Body of pancreas (tissue), 4 donors: Measurements from ENCODE around the gene TTLL9. TPM values are rescaled to one million over a fixed set of nuclear protein-coding genes. Genes with fewer than 3 reads are reported as not detected.

Experiments used
- ATAC-seq: fragments of 150-250 bp; one replicate; pipeline ENCODE4 v1.9.1; 2016
- DNase-seq, 4 donors: peaks; one replicate each; pipeline ENCODE4 v3.0.0-alpha.2; 2019
- H3K27ac ChIP-seq, 4 donors: fragments of 200-600 bp; sonication (generic); 1 replicate in 3 of 4; 2 replicates in 1 of 4; pipeline versions ENCODE4 v1.5.1 to v1.6.1; 2016 to 2019; ENCODE audit warnings: mild to moderate bottlenecking in 1 of 4, mixed read lengths in 1 of 4, moderate library complexity in 1 of 4
- H3K27me3 ChIP-seq, 2 donors: fragments of 200-600 bp; sonication (generic); one replicate each; pipeline ENCODE4 v1.6.0; 2016; ENCODE audit warnings: mild to moderate bottlenecking in 1 of 2
- H3K36me3 ChIP-seq, 2 donors: fragments of 200-600 bp; sonication (generic); replicated peaks in 1 of 2; 2 replicates each; pipeline ENCODE4 v1.5.1; 2016; ENCODE audit warnings: low read depth in 2 of 2; ENCODE audit not compliant: insufficient read depth in 1 of 2
- H3K4me1 ChIP-seq: fragments of 200-600 bp; sonication (generic); one replicate; pipeline ENCODE4 v1.6.0; 2016
- H3K4me3 ChIP-seq, 2 donors: fragments of 200-600 bp; sonication (generic); 1 replicate in 1 of 2; 2 replicates in 1 of 2; pipeline ENCODE4 v1.5.1; 2016 to 2019
- H3K9me3 ChIP-seq, 3 donors: fragments of 200-600 bp; sonication (generic); 1 replicate in 2 of 3; 2 replicates in 1 of 3; pipeline ENCODE4 v1.5.1; 2016
- POLR2A ChIP-seq, 3 donors: fragments of 450-650 bp; IDR thresholded peaks; one replicate each; pipeline ENCODE4 v1.6.1; 2016; ENCODE audit warnings: antibody characterized with exemption in 3 of 3, mild to moderate bottlenecking in 2 of 3
- WGBS, 2 donors: methylation state at CpG; one replicate each; pipeline ENCODE4 v1.1.5; 2017; 5-methylcytosine and 5-hydroxymethylcytosine counted together
- intact Hi-C: fragments of 100-400 bp; cut with DNase I; formaldehyde crosslinking; loops from one replicate; pipeline ENCODE4 v1.15.1; 2023
- small RNA-seq: library from RNA; depleted of rRNA; stranded (forward); fragments of <200 nt; gene quantifications from one replicate; pipeline ENCODE3, GENCODE V24; 2016
- total RNA-seq, 2 donors: library from RNA; depleted of rRNA; stranded (reverse); fragments of >200 nt; gene quantifications; one replicate each; pipeline ENCODE4 v1.1.0, GENCODE V29; 2016
- TF ChIP-seq, protein P1 (sequence below), 7 experiments: fragments of 450-650 bp in 4 of 7; fragments of 200-600 bp in 3 of 7; sonication (generic) in 3 of 7; IDR thresholded peaks; one replicate each; pipeline ENCODE4 v1.5.1; 2016 to 2019; ENCODE audit warnings: antibody characterized with exemption in 7 of 7

Gene TTLL9
- total RNA-seq, 2 donors from 2014 or later = 0.52 to 0.99 TPM

DNA sequence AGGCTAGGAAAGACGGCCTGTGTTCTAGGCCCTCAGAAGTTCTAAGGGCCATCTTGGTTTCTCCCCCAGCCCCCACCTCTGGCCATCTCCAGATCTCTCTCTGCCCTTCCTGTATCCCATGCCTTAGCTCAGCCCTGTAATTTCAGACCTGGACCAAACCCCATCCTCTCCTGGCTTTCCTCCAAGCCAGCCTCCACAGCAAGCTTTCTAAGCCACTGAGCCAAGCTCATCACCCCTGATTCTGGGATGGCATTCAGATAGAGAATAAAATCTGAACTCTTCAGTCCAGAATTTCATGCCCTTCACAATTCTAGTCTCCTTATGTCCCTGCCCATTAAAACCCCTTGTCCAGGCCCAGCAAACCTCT is 120.9 kb downstream of the TTLL9 start:
- ATAC-seq (no peak), DNase-seq (no peak)
- Histone ChIP-seq H3K27me3 (no peaks in the 10 kb centered on the region), H3K36me3 (no peaks in the 10 kb centered on the region), H3K9me3 (no peaks in the 10 kb centered on the region), H3K4me3 (no peak overlapping the region), H3K27ac (no peak overlapping the region), H3K4me1 (no peaks in the 10 kb centered on the region)
- TF ChIP-seq, protein P1, sequence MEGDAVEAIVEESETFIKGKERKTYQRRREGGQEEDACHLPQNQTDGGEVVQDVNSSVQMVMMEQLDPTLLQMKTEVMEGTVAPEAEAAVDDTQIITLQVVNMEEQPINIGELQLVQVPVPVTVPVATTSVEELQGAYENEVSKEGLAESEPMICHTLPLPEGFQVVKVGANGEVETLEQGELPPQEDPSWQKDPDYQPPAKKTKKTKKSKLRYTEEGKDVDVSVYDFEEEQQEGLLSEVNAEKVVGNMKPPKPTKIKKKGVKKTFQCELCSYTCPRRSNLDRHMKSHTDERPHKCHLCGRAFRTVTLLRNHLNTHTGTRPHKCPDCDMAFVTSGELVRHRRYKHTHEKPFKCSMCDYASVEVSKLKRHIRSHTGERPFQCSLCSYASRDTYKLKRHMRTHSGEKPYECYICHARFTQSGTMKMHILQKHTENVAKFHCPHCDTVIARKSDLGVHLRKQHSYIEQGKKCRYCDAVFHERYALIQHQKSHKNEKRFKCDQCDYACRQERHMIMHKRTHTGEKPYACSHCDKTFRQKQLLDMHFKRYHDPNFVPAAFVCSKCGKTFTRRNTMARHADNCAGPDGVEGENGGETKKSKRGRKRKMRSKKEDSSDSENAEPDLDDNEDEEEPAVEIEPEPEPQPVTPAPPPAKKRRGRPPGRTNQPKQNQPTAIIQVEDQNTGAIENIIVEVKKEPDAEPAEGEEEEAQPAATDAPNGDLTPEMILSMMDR (IDR thresholded peaks at IDR 0.05) = no peak
- TF ChIP-seq POLR2A (IDR thresholded peaks at IDR 0.05) = no peak
- intact Hi-C loops = no loop called here
- WGBS, 2 donors = 31 to 43% methylated on average over 1 of the region's 1 CpG

GRCh38 chr20:31992086-31992485 is 121.7 kb downstream of the TTLL9 start:
- no peak for ATAC-seq
- Histone ChIP-seq H3K9me3 (no peaks in the 10 kb centered on the region), H3K27ac (no peak overlapping the region), H3K27me3 (no peaks in the 10 kb centered on the region), H3K36me3 (no peaks in the 10 kb centered on the region), H3K4me1 (no peaks in the 10 kb centered on the region), H3K4me3 (no peak overlapping the region)
- 53 to 65% methylated on average over 2 of the region's 2 CpGs for WGBS, 2 donors
- TF ChIP-seq, protein P1 (IDR thresholded peaks at IDR 0.05) = no peak
- no peak for TF ChIP-seq POLR2A (IDR thresholded peaks at IDR 0.05)
- DNase-seq = no peak
- intact Hi-C loops = no loop called here

Small RNA genes lying within 50 kb of the gene (small RNA-seq; reads per million reads assigned to genes)
- not detected for gene RNU1-94P

Other genes with a start within 250 kb of the TTLL9 start
- gene COX4I2, start 232.7 kb upstream of the TTLL9 start, total RNA-seq = not detected
- gene BCL2L1, start 147.8 kb upstream of the TTLL9 start, total RNA-seq = 100 to 1,000 TPM in 1 of 2 donors, 10 to 100 TPM in 1; 96.2 to 103 TPM
- not detected for gene TPX2, start 131.3 kb upstream of the TTLL9 start, total RNA-seq
- gene MYLK2, start 51.3 kb upstream of the TTLL9 start, total RNA-seq = 1 to 10 TPM; 4.9 to 9.3 TPM
- 1 to 10 TPM in 1 of 2 donors, not detected in 1; 3.0 TPM for gene FOXS1, start 25.0 kb upstream of the TTLL9 start, total RNA-seq
- 1 to 10 TPM; 2.9 to 3.6 TPM for gene DUSP15, start 107 bp upstream of the TTLL9 start, total RNA-seq
- 1 to 10 TPM; 5.4 to 7.9 TPM for gene PDRG1, start 81.4 kb downstream of the TTLL9 start, total RNA-seq
- gene XKR7, start 97.5 kb downstream of the TTLL9 start, total RNA-seq = under 1 TPM; 0.26 to 0.33 TPM
- gene CCM2L, start 139.8 kb downstream of the TTLL9 start, total RNA-seq = 1 to 10 TPM; 3.4 to 5.9 TPM
- 1 to 10 TPM; 2.1 to 4.3 TPM for gene HCK, start 181.6 kb downstream of the TTLL9 start, total RNA-seq
- gene TM9SF4, start 239.1 kb downstream of the TTLL9 start, total RNA-seq = 10 to 100 TPM; 16.9 to 27.0 TPM